BLaER1 treated with 17β-estradiol and CSF1 and Interleukin-3, amounts not matched to agents 10 nM and 100 nM (cell line): ENCODE measurements around the gene SDK1.

Experiments
- H3K27ac ChIP-seq, 11 experiments: shearing (Covaris generic); formaldehyde crosslinking; 2 replicates each; pipeline ENCODE4 v1.8.1; 2022
- H3K27me3 ChIP-seq, 11 experiments: shearing (Covaris generic); formaldehyde crosslinking; 2 replicates each; pipeline ENCODE4 v1.8.1; 2022
- H3K36me3 ChIP-seq, 11 experiments: shearing (Covaris generic); formaldehyde crosslinking; 2 replicates each; pipeline ENCODE4 v1.8.1; 2022
- H3K4me1 ChIP-seq, 10 experiments: shearing (Covaris generic); formaldehyde crosslinking; 2 replicates each; pipeline ENCODE4 v1.8.1; 2022
- H3K4me2 ChIP-seq, 11 experiments: shearing (Covaris generic); formaldehyde crosslinking; 2 replicates each; pipeline ENCODE4 v1.8.1; 2022
- H3K4me3 ChIP-seq, 10 experiments: shearing (Covaris generic); formaldehyde crosslinking; 2 replicates each; pipeline ENCODE4 v1.8.1; 2022
- H3K9ac ChIP-seq, 11 experiments: shearing (Covaris generic); formaldehyde crosslinking; 2 replicates each; pipeline ENCODE4 v1.8.1; 2022
- H3K9me3 ChIP-seq, 11 experiments: shearing (Covaris generic); formaldehyde crosslinking; replicated peaks in 1 of 11; 2 replicates each; pipeline ENCODE4 v1.8.1; 2022
- H4K20me1 ChIP-seq, 11 experiments: shearing (Covaris generic); formaldehyde crosslinking; 2 replicates each; pipeline ENCODE4 v1.8.1; 2022
- Cebpa-rat ChIP-seq, 11 experiments: shearing (Covaris generic); IDR thresholded peaks; 2 replicates each; pipeline ENCODE4 v1.8.1; 2022

Gene SDK1

DNA sequence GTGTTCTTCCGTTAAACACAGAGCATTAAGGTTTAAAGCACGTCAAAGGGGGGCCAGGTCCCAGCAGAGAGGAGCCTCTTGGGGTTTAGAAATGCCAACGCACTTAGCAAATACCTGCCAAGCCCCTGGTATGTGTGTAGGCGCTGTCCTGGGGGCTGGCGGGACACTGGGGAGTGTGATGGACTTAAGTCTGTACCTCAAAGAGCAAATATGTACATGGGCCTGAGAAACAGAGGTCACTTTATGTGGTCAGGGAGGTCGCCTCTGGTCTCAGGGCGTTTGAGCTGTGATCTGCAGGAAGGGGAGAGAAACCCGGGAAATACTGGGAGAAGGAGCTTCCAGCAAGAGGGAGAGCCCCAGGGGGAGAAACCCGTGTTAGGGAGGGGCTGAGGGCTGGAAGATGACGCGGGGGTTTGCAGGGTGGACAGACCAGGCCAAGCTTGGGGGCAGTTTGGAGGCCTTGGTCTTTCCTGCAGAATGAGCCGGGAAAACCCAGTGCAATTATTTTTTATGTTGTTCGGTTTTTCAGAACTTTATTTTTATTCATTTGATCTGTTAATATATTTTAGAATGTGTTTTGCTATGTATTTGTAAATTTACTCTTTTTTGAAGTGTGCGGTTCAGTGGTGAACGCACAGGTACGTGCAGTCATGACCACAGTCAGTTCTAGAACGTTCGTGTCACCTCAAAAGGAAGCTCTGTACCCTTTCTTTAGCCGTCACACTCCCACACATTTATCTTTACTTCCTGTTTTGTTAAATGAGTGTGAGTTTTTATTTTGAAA, 939.7 kb downstream of the SDK1 start:
- H3K4me2 ChIP-seq = peak overlapping the region in 3 of 11 experiments; percentile 35 to 40 (median 40); a peak in 4 of 22 replicates
- H3K4me3 ChIP-seq = no peak overlapping the region
- no peaks in the 10 kb centered on the region for H3K36me3 ChIP-seq
- no peaks in the 10 kb centered on the region for H4K20me1 ChIP-seq
- no peak overlapping the region for H3K9ac ChIP-seq
- peaks cover 0 to 20% (median 7%) of the 10 kb centered on the region in 11 experiments; a peak in 7 of 22 replicates for H3K9me3 ChIP-seq
- no peak overlapping the region for H3K27ac ChIP-seq
- H3K4me1 ChIP-seq = peaks cover 0 to 12% (median 0%) of the 10 kb centered on the region in 10 experiments; a peak in 6 of 20 replicates
- TF ChIP-seq Cebpa-rat (IDR thresholded peaks at IDR 0.05) = no peak
- H3K27me3 ChIP-seq = no peaks in the 10 kb centered on the region

DNA sequence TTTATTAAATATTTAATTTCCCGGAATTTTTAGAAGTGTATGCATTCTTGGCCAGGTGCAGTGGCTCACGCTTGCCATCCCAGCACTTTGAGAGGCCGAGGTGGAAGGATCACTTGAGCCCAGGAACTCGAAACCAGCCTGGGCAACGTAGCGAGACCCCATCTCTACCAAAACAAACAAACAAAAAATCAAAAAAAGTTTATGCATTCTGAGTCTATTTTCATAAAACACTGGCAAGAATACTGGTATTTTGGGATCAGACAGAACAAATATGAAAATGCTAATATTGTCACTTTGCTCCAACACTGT, 940.2 kb downstream of the SDK1 start:
- no peaks in the 10 kb centered on the region for H4K20me1 ChIP-seq
- no peak overlapping the region for H3K4me3 ChIP-seq
- peaks cover 0 to 20% (median 7%) of the 10 kb centered on the region in 11 experiments; a peak in 7 of 22 replicates for H3K9me3 ChIP-seq
- H3K4me1 ChIP-seq = peaks cover 0 to 12% (median 0%) of the 10 kb centered on the region in 10 experiments; a peak in 6 of 20 replicates
- H3K27me3 ChIP-seq = no peaks in the 10 kb centered on the region
- H3K9ac ChIP-seq = no peak overlapping the region
- peak overlapping the region in 3 of 11 experiments; percentile 35 to 40 (median 40); a peak in 4 of 22 replicates for H3K4me2 ChIP-seq
- no peak overlapping the region for H3K27ac ChIP-seq
- TF ChIP-seq Cebpa-rat (IDR thresholded peaks at IDR 0.05) = no peak
- no peaks in the 10 kb centered on the region for H3K36me3 ChIP-seq

GRCh38 chr7:4241791-4242190, 940.7 kb downstream of the SDK1 start:
- no peak overlapping the region for H3K9ac ChIP-seq
- H3K4me2 ChIP-seq = no peak overlapping the region
- no peak overlapping the region for H3K4me3 ChIP-seq
- H3K27ac ChIP-seq = no peak overlapping the region
- no peaks in the 10 kb centered on the region for H3K36me3 ChIP-seq
- H3K4me1 ChIP-seq = peaks cover 0 to 12% (median 0%) of the 10 kb centered on the region in 10 experiments; a peak in 6 of 20 replicates
- TF ChIP-seq Cebpa-rat (IDR thresholded peaks at IDR 0.05) = no peak
- no peaks in the 10 kb centered on the region for H3K27me3 ChIP-seq
- no peaks in the 10 kb centered on the region for H4K20me1 ChIP-seq
- peaks cover 0 to 20% (median 7%) of the 10 kb centered on the region in 11 experiments; a peak in 7 of 22 replicates for H3K9me3 ChIP-seq

GRCh38 chr7:4242706-4243105, 941.7 kb downstream of the SDK1 start:
- Histone ChIP-seq H4K20me1 (no peaks in the 10 kb centered on the region), H3K9me3 (peaks cover 0 to 20% (median 7%) of the 10 kb centered on the region in 11 experiments; a peak in 7 of 22 replicates), H3K4me1 (peaks cover 0 to 12% (median 0%) of the 10 kb centered on the region in 10 experiments; a peak in 6 of 20 replicates), H3K4me3 (no peak overlapping the region), H3K36me3 (no peaks in the 10 kb centered on the region), H3K27me3 (no peaks in the 10 kb centered on the region), H3K4me2 (no peak overlapping the region), H3K27ac (no peak overlapping the region), H3K9ac (no peak overlapping the region)
- TF ChIP-seq Cebpa-rat (IDR thresholded peaks at IDR 0.05) = no peak

DNA sequence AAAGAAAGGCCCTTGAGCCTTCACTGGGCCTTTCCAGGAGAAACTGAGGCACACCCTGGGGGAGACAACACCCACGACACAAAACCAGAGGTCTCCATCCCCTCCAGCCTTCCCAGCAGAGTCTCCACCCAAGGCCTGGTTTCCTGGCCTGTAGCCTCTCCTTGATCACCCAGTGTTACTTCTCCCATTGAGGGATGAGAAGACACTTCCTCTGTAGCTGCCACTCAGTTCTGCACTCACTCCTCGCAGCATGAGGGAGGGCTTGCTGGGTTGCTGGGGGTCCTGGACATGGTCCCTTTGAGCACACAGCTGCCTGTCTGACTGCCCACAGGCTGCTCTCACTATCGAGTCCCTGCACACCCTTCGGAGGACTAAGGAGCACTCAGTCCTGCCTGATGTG, 943.0 kb downstream of the SDK1 start:
- Histone ChIP-seq H3K4me1 (peaks cover 0 to 12% (median 0%) of the 10 kb centered on the region in 10 experiments; a peak in 6 of 20 replicates), H3K9ac (no peak overlapping the region), H3K27ac (no peak overlapping the region), H4K20me1 (no peaks in the 10 kb centered on the region), H3K4me3 (no peak overlapping the region), H3K36me3 (no peaks in the 10 kb centered on the region), H3K27me3 (no peaks in the 10 kb centered on the region), H3K4me2 (no peak overlapping the region), H3K9me3 (peaks cover 0 to 20% (median 7%) of the 10 kb centered on the region in 11 experiments; a peak in 7 of 22 replicates)
- TF ChIP-seq Cebpa-rat (IDR thresholded peaks at IDR 0.05) = no peak

GRCh38 chr7:4244635-4245034, 943.6 kb downstream of the SDK1 start:
- Histone ChIP-seq H3K4me2 (no peak overlapping the region), H3K9ac (no peak overlapping the region), H3K36me3 (no peaks in the 10 kb centered on the region), H4K20me1 (no peaks in the 10 kb centered on the region), H3K27ac (no peak overlapping the region), H3K9me3 (peaks cover 0 to 20% (median 7%) of the 10 kb centered on the region in 11 experiments; a peak in 7 of 22 replicates), H3K4me3 (no peak overlapping the region; a peak in 1 of 20 replicates), H3K27me3 (no peaks in the 10 kb centered on the region), H3K4me1 (peaks cover 0 to 12% (median 0%) of the 10 kb centered on the region in 10 experiments; a peak in 6 of 20 replicates)
- TF ChIP-seq Cebpa-rat (IDR thresholded peaks at IDR 0.05) = no peak

- no peak for TF ChIP-seq Cebpa-rat (IDR thresholded peaks at IDR 0.05)
- Histone ChIP-seq H4K20me1 (no peaks in the 10 kb centered on the region), H3K4me2 (no peak overlapping the region), H3K9me3 (peaks cover 0 to 20% (median 7%) of the 10 kb centered on the region in 11 experiments; a peak in 7 of 22 replicates), H3K9ac (no peak overlapping the region), H3K4me1 (peaks cover 0 to 12% (median 0%) of the 10 kb centered on the region in 10 experiments; a peak in 6 of 20 replicates), H3K27ac (no peak overlapping the region), H3K27me3 (no peaks in the 10 kb centered on the region), H3K36me3 (no peaks in the 10 kb centered on the region), H3K4me3 (no peak overlapping the region)
These were observed 944.2 kb downstream of the SDK1 start for GRCh38 chr7:4245135-4245865.

DNA sequence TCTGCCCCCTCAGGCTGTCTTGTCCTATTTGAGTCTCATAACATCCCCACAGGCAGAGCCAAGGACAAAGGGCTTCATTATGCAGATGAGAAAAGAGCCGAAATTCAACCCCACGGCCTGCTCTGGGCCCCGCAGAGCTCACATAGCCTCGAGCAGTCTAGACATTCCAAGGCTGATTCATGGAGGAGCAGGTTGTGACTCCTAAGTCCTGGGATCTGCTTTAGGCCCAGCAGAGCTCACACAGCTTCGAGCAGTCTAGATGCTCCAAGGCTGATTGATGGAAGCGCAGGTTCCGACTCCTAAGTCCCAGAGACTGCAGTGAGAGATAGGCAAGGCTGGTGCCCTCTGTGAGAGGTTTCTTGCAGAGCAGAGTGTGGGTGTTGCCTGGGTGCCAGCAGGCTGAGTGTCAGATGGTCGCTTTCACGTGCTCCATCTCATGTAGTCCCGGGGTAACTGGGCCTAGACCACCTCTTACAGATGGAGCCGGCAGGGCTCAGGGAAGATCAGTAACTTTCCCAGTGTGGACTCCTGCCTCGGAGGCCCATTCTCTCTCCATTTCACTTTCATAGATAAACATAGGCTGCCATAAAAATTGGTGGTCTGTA, 944.9 kb downstream of the SDK1 start:
- Histone ChIP-seq H3K4me3 (no peak overlapping the region), H3K4me2 (no peak overlapping the region)

GRCh38 chr7:4246536-4246935, 945.5 kb downstream of the SDK1 start:
- no peaks in the 10 kb centered on the region for H4K20me1 ChIP-seq
- no peaks in the 10 kb centered on the region for H3K36me3 ChIP-seq
- H3K4me2 ChIP-seq = no peak overlapping the region
- no peak overlapping the region for H3K9ac ChIP-seq
- no peak overlapping the region for H3K27ac ChIP-seq
- no peak for TF ChIP-seq Cebpa-rat (IDR thresholded peaks at IDR 0.05)
- H3K9me3 ChIP-seq = peaks cover 0 to 20% (median 8%) of the 10 kb centered on the region in 11 experiments; a peak in 8 of 22 replicates
- no peak overlapping the region for H3K4me3 ChIP-seq
- peaks cover 0 to under 1% (median 0%) of the 10 kb centered on the region in 10 experiments; a peak in 1 of 20 replicates for H3K4me1 ChIP-seq
- no peaks in the 10 kb centered on the region for H3K27me3 ChIP-seq

More for the DNA sequence above, 944.9 kb downstream of the SDK1 start:
- Histone ChIP-seq H4K20me1 (no peaks in the 10 kb centered on the region), H3K4me1 (peaks cover 0 to 7% (median 0%) of the 10 kb centered on the region in 10 experiments; a peak in 6 of 20 replicates), H3K27me3 (no peaks in the 10 kb centered on the region), H3K36me3 (no peaks in the 10 kb centered on the region), H3K27ac (no peak overlapping the region), H3K9me3 (peaks cover 0 to 20% (median 7%) of the 10 kb centered on the region in 11 experiments; a peak in 7 of 22 replicates), H3K9ac (no peak overlapping the region)
- no peak for TF ChIP-seq Cebpa-rat (IDR thresholded peaks at IDR 0.05)
